NOMO-1 treated with dmso at 0.1 percent for 144 hours (cell line): ENCODE data around the gene CHORDC1.
"Not testable (repeated sequence)": the region's sequence is repeated elsewhere in the genome, so short reads cannot be mapped to it uniquely, and the experiment has no call there.

Source experiments
- DNase-seq: peaks from one replicate; lab custom pipeline; 2025; ENCODE audit not compliant: unreplicated experiment; lab: John Stamatoyannopoulos, UW

Gene CHORDC1

GRCh38 chr11:90222459-90223247 is at the start of gene CHORDC1:
Gene CHORDC1 (minus strand): TSS chr11:90223049. CDS start chr11:90222954, 95 bp downstream.
- peak; percentile 81 for DNase-seq

- no peak for DNase-seq
These were observed 34.3 kb upstream of the CHORDC1 start for GRCh38 chr11:90257158-90257525.

- DNase-seq: no peak
These were observed 33.7 kb upstream of the CHORDC1 start for GRCh38 chr11:90256404-90257157.

GRCh38 chr11:90254065-90254464 is 31.2 kb upstream of the CHORDC1 start:
- no peak for DNase-seq

GRCh38 chr11:90252053-90252452 is 29.2 kb upstream of the CHORDC1 start:
- peak; percentile 38 for DNase-seq

- no peak for DNase-seq
These were observed 28.8 kb upstream of the CHORDC1 start for GRCh38 chr11:90251599-90251998.

- DNase-seq: no peak
These were observed 28.1 kb upstream of the CHORDC1 start for GRCh38 chr11:90250970-90251369.

- no peak for DNase-seq
These were observed 23.6 kb upstream of the CHORDC1 start for GRCh38 chr11:90246468-90246867.

GRCh38 chr11:90243534-90243933 is 20.7 kb upstream of the CHORDC1 start:
- no peak for DNase-seq

GRCh38 chr11:90242894-90243416 is 20.1 kb upstream of the CHORDC1 start:
- no peak for DNase-seq

- DNase-seq: no peak
These were observed 18.6 kb upstream of the CHORDC1 start for GRCh38 chr11:90241414-90241813.

GRCh38 chr11:90239967-90240636 is 17.3 kb upstream of the CHORDC1 start:
- DNase-seq: not testable (repeated sequence)

- no peak for DNase-seq
These were observed 14.2 kb upstream of the CHORDC1 start for GRCh38 chr11:90237004-90237403.

GRCh38 chr11:90235526-90235925 is 12.7 kb upstream of the CHORDC1 start:
- no peak for DNase-seq

GRCh38 chr11:90234977-90235376 is 12.1 kb upstream of the CHORDC1 start:
- DNase-seq: no peak

- DNase-seq: no peak
These were observed 6.9 kb upstream of the CHORDC1 start for GRCh38 chr11:90229791-90230190.

GRCh38 chr11:90228056-90228455 is 5.2 kb upstream of the CHORDC1 start:
- DNase-seq: no peak

GRCh38 chr11:90223248-90223585 is 368 bp upstream of the CHORDC1 start:
- no peak for DNase-seq

- DNase-seq: no peak
These were observed 918 bp downstream of the CHORDC1 start for GRCh38 chr11:90221803-90222458.

- no peak for DNase-seq
These were observed 2.5 kb downstream of the CHORDC1 start for GRCh38 chr11:90220391-90220790.

- no peak for DNase-seq
These were observed 3.4 kb downstream of the CHORDC1 start for GRCh38 chr11:90219438-90219837.
